HG02970 (cell line): ENCODE measurements around the gene SAMD4B.
"Not testable (repeated sequence)": the region's sequence is repeated elsewhere in the genome, so short reads cannot be mapped to it uniquely, and the experiment has no call there.

Experiments used
- ATAC-seq: cut with Tn5 transposase; IDR thresholded peaks from one replicate; pipeline ENCODE4 v1.9.1; 2021; ENCODE audit warnings: mild to moderate bottlenecking, moderate library complexity, moderate number of reproducible peaks; ENCODE audit not compliant: unreplicated experiment, low FRiP score

Gene SAMD4B

DNA sequence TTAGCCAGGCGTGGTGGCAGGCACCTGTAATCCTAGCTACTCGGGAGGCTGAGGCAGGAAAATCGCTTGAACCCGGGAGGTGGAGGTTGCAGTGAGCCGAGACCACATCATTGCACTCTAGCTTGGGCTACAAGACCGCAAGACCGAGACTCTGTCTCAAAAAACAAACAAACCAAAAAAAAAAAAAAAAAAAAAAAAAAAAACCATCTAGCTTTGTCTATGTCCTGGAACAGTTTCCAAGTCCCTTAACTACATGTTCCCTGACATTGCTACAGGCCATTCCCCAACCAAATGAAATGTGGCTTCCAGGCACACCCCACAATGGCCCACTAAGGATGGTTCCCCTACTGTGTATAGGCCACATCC lies 32.9 kb upstream of the SAMD4B start:
- ATAC-seq: not testable (repeated sequence)

DNA sequence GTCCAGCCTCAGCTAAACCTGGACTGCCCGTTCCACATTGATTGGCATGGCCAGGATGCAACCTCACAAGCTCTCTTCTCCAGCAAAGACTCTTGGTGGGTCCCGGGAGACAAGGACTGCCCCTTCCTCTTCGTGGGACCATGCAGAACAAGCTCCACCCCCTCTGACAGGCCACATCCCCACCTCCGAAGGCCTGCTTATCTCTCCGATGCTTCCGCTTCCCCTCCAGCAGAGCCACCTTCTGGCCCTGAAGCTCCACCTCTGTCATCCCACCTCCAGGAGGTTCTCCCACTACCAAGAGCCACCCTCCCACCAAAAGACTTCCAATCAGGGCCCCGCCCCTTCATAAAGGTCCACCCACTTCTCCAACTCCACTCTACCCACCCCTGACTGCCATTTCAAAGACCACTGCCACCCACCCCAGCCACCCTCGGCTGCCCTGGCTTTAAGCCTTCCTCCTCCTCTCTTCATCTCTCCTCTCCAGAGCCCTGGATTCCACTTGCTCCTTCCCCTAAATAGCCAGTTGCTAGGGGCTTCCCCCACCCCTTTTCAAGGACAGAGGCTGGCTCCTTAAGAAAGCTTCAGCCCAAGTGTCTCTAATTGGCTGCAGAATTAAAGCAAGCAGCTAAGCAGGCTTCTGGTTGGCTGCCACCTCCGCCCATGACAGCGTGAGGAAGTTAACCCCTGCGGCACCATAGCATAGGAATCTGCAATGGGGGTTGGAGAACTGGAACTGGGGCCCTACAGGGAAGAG lies 31.5 kb upstream of the SAMD4B start:
- no peak for ATAC-seq

DNA sequence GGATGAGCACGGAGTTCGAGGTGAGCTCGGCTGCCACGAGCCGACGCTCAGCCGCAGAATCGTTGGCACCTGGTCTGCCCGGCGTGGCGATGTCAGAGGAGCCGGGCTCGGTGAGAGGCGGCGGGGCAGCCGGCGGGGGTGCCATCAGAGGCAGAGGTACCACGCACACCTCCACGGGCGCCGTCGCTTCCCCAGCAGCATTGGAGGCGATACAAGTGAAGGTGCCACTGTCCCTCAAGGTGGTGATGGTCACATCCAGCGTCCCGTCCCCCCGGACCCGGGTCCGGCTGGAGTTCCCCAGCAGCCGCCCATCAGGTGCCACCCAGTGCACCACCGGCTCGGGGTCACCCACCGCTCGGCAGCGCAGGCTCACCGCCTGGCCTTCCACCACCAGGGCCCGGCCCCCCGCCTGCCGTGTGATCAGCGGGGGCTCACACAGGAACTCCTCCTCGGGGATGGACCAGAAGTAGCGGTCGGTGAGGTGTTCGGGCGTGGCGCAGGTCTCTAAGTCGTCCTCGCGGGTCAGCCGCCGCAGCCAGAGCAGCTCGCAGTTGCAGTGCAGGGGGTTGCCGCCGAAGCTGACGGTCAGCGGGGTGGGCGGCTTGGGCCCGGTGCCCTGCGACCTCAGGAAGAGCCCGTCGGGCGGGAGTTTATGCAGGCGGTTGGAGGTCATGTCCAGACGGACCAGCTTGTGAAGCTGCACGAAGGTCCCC lies 28.0 kb upstream of the SAMD4B start:
- ATAC-seq: no peak

DNA sequence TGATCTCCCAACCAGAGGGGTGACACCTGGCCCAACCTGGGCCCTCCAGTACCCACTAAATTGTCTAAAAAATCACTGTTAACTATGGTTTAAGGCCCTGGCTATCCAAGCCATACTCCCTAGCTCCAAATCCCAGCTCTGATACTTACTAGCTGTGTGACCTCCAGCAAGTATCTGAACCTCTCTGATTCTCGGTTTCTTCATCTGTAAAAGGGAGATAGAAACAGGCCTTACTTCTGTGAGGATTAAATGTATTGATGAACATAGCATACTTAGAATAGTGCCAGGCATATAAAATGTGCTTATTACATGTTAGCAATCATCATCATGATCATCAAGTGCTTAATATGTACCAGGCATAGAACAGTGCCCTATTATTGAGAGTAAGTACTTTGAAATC lies 26.3 kb upstream of the SAMD4B start:
- ATAC-seq: no peak

DNA sequence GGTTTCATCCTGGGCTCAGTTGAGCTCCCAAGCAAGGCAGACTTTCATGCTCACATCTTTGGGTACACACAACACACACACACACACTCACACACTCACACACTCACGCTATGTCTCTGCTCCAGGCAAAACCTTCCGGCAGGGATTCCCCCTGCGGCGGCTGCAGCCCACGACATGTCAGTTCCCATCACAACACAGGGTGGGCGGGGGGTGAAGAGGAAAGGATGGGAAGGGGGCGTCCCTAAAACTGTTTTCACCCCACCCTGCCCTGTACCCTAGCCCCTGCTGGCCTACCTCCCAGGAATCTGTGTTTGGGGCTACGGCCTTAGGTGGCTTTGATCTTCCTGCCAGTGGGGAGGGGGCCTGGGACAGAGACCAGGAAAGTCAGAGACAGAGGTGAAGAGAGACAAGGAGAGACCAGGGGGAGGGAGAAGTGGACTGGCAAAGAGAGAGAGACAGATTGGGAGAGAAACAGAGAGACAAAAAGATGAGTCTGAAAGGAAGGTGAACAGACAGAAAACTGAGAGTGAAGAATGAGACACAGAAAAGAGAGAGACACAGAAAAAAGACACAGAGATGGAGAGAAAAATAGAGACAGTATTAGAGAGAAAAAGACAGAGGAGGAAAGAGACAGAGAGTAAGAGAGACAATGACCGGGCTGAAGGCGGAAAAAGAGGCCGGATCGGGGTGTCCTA lies 25.4 kb upstream of the SAMD4B start:
- ATAC-seq: no peak

DNA sequence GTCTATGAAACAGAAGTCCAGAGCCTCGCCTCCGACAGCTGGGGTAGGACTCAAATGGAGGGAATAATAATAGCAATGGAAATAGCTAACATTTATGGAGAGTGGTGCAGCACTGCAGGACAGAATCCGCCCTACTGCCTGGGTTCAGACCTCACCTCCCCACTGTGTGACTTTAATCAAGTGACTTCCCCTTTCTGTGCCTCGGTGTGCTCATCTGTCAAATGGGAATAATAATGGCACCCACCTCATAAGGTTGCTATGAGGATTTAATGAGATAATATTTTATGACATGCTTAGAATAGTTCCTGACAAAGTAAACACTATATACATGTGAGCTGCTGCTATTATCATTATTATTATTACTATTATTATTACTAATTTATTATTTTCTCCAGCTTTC lies 24.7 kb upstream of the SAMD4B start:
- ATAC-seq: no peak

DNA sequence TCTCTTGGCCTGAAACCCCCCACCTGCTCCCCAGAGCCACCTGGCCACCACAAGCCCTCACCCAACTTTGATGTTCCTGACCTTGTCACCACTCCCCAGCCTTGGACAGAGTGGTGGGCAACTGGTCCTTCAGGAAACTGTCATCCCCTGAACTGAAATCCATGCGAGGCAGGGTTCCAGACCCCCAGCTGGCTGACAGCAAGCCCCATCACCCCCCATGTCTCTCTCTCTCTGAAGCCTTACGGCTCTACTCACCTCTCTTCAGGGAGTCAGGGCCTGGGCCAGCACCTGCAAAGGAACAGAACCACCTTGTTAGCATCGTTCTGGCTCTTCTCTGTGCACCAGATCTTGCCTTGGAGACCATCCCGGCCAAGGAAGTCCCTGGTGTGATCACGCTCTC lies 24.1 kb upstream of the SAMD4B start:
- ATAC-seq: no peak

DNA sequence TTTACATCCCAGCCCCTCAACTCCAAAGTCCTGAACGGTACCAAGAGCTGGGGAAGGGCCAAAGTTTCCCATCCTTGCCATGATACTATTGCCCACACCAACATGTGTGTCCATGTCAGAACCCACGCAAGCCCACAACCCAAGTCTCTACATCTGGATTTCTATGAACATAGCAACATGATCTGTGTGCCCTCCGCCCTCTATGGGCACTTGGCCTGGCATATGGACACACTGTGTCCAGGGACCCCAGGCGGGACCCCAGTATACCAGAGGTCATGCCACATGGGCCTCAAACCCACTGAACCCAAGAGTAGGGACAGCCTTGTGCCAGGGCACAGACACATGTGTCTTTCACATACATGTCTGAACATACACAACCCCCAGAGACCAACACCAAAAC lies 23.5 kb upstream of the SAMD4B start:
- no peak for ATAC-seq

DNA sequence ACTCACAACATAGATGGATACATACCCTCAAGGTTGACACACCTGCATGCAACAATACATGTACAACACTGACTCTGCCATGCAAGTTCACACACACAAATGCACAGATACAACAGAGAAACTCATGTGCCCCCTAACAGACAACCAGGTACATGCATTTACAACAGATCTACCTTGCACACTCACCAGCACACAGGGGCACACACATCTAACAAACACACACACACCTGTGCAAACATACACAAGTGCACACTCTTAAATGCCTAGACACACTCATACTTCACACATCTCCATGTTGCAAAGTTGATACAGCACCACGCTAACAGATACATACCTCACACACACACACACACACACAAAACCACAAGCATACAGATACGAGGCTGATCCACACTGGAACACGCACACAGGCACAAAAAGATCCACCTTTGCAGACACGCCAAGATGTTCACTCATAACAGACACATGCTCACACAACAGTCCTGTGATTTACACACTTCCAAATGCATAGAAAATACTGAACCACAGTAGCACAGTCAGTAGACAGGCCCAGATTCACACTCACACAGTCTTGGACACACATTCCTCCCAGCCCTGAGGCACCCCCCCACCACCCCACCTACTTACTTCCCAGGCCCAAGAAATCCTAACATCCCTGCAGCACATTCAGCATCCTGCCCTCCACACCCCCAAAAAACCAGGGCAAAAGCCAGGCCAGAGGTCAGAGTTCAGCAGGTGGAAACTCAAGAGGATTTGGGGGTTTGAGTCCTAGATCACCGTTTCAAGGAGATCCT lies 22.9 kb upstream of the SAMD4B start:
- ATAC-seq: no peak

DNA sequence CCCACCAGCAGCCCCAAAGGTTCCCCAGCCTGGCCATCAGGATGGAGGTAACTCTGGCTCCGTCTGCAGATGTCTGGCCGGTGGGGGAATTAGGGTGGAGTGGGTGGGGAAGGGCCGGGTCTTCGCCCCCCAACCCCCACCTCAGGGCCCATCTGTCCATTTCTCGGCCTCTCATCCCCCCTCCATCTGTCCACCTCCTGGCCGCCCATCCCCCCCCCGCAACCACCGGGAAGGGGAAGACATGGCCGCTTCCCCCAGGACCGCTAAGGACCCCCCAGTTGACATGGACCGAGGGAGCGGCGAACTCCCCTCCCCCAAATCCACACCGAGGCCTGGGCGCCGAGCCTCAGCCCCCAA lies 22.4 kb upstream of the SAMD4B start:
- ATAC-seq: no peak

DNA sequence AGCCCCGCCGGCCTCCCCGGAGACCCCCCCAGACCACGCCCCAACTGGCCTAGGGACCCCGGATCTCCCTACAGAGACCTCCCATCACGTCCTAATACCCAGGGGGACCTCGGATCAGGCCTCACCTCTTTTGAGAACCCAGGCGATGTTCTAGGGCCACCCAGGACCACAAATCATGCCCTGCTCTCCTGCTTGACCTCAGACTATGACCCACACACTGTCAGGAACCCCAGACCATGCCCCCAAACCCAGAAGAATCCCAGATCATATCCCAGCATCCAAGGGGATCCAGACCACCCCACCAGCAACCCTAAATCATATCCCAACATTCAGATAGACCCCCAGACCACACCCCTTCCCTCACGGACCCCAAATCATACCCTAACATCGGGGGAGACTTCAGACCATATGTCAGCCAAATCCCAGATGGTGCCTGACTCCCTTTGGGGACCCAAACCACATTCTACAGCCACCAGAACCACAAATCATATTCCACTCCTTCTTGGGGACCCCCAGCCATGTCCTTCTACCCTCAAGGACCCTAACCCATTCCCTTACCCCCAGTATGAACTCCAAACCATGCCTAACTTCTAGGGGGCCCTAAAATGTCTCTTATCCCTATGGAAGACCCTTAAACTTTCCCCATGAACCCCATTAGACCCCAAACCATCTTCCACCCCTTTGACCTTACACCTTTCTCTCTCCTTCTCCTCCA lies 20.9 kb upstream of the SAMD4B start:
- ATAC-seq: no peak

DNA sequence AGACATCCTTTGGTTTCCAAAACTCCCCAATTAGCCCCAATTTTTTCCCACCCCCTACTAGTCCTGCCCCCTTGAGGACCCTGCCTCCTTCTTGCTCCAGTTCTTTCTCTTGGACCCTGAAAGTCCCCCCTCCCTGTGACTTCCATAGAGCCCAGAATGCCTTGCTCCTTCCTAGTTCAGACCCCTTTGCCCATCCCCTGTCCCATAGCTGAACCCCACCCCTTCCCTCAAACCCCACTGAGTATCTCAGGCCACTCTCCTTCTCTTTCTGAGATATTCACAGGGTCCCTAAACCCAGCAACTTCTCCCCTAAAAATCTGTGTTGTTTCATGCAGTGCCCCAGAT lies 20.4 kb upstream of the SAMD4B start:
- no peak for ATAC-seq

DNA sequence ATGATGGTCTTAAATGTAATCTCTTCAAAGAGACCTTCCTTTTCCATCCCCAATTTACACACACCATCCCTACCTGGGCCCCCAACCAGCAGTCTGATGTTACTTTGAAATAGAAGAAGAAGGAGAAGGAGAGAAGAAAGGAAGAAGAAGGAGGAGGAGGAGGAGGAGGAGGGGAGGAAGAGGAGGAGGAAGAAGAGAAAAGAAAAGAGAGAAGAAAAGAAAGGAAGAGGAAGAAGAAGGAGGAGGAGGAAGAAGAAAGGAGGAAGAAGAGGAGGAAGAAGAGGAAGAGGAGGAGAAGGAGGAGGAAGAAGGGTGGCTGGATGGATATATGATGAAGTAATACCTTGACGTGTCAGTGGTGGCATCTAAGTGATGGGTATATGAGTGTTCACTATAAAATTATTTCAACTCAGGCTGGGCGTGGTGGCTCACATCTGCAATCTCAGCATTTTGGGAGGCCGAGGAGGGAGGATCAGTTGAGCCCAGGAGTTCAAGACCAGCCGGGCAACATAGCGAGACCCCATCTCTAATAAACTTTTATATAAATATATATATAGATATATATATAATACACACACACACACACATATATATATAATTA lies 17.9 kb upstream of the SAMD4B start:
- ATAC-seq: no peak

DNA sequence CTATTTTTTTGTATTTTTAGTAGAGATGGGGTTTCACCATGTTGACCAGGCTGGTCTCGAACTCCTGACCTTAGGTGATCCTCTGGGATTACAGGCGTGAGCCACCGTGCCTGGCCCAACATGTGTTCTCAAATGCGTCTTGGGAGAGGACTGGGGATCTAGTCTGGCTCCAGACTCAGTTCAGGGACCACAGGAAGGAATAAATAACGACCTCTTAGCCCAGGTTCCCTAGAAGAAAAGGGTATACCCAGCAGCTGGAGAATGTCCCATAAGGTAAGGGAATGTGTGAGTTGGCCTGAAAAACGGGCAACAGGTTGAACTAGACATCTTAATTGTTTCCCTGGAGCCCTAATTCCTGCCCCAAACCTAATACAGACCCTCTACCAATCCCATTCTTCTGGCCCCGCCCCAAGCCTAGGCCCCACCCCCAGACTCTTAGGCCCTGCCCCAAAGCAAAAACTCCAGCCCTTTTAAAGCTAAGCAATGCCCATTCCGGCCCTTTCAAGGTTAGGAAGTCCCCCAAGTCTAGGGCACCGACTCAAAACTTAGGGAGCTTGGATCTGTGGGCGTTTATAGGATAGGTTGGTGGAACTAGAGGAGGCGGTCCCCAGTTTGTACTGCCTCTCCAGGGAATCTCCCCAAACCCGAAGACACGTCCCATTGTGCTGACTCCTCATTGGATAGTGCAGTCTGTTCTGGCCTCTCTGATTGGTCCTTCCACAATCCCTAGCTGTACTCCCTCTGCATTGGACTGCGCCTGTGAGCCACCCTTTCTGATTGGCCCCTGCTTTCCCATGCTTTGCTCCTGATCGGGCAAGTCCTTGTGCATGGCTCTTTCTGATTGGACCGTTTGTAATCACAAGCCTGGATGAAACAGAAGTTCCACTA lies 16.2 kb upstream of the SAMD4B start:
- ATAC-seq: no peak

DNA sequence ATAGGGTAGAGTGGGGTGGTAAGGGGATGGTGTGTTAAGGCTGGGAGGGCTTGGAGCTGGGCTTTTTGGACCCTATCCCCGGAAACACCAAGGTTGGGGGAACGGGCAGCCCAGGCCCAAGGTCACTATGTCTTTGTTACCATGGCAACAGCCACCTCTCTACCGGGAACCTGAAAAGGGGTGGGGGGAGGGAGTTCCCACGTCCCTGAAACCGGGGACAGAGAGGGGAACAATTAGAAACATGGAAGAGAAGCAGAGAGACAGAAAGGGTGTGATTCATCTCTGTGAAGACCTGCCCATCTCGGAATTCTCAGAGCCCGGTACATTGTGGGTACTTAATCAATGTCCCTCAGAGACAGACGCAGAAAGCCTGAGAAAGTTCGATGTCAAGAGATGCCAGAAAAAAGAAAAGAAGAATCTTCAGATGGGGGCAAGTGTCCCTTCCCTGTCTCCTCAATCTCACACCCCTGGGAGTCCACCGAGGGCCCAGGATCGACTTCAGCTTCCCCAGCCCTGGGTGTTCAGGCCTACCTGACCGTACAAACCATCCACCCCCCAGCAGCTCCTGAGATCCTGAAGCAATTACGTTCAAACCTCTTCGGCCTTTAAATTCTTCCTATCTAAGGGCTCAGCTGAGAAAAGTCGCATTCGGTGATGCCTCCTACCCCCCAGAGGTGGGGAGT lies 14.7 kb upstream of the SAMD4B start:
- ATAC-seq: no peak

DNA sequence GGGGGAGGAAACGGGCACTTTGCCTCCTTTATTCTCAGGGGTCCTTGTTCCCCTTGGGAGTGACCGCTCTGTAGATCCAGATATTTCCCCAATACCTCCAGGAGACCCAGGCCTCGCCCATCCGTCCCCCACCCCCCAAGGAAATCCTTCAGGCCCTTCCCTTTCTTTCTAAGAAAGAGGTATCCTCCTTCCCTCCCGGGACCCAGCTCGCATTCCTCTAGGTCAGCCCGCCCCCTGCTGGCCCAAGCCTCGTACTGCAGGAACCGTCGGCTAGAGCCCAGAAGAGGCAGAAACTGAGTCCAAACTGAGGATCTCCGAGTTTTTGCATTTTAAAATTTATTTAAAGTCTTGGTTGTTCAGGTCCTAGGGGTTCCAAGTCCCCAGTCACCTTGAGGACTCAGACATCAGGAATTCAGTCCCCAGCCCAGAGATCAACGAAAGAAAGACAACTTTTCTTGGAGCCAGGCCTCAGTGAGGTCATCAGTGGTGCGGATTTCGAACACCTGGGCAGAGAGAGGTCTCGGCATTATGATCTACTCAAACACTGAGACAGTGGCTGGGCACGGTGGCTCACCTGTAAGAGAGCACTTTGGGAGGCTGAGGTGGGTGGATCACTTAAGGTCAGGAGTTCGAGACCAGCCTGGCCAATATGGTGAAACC lies 14.0 kb upstream of the SAMD4B start:
- no peak for ATAC-seq

DNA sequence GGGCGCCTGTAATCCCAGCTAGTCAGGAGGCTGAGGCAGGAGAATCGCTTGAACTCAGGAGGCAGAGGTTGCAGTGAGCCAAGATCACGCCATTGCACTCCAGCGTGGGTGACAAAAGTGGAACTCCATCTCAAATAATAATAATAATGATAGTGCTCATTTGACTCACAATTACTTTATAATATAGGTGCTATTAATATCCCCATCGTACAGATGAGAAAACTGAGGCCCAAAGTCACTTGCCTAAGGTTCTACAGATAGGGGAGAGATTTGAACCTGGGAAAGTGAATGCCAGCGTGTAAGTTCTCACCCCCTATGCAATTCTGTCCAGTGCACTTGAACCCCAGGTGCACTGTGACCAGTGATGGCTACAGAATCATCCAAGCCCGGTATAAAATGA lies 12.3 kb upstream of the SAMD4B start:
- no peak for ATAC-seq

DNA sequence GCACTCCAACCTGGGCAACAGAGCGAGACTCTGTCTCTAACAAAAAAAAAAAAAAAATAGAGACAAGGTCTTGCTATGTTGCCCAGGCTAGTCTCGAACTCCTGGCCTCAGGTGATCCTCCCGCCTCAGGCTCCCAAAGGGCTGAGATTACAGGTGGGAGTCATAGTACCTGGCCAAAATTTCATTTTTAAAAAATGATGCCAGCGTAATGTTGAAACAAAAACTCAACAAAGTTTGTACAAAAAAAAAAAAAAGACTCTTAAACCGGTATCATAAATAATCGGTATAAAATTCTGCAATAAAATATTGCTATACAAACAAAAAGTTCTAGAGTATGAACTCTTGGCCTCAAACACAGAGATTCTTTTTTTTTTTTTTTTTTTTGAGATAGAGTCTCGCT lies 9.9 kb upstream of the SAMD4B start:
- ATAC-seq: no peak
